ENCODE results near the gene ZC3H4.

The ZC3H4 gene

DNA sequence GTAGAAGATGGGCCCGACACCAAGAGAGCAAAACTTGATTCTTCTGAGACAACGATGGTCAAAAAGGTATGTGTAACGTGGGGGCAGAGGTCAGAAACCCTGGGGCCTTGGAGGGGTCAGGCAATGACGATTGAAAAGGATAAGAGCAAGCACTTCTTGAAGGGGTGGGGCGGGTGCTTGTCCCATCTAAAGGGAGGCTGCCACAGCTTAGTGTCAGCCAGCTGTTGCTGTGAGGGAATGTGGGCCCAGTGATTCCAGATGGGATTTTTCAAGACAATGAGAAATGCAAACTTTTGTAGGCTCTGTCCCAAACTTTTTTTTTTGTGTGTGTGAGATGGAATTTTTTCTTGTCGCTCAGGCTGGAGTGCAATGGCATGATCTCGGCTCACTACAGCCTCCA lies 41.6 kb upstream of the ZC3H4 start:
- Histone ChIP-seq H3K9me3 (ENCODE audit: insufficient read depth, low read depth, low read length) (no peaks in the 10 kb centered on the region), H3F3A (ENCODE audit: low read depth) (peaks cover 33% of the 10 kb centered on the region), H3K4me2 (ENCODE audit: low read depth, low read length, poor library complexity, severe bottlenecking) (no peak overlapping the region), H3K79me2 (ENCODE audit: insufficient read depth, low read length) (peaks cover 63% of the 10 kb centered on the region), H3K27me3 (ENCODE audit: insufficient read depth, low read length, poor library complexity, severe bottlenecking) (no peaks in the 10 kb centered on the region), H3K4me3 (ENCODE audit: low read length, poor library complexity, severe bottlenecking) (no peak overlapping the region), H4K20me1 (ENCODE audit: insufficient read depth, low read length, poor library complexity, severe bottlenecking) (peaks cover 62% of the 10 kb centered on the region), H3K9me2 (replicated peaks; ENCODE audit: low read depth, low read length) (no peaks in the 10 kb centered on the region), H3K4me1 (ENCODE audit: insufficient read depth, low read length, poor library complexity, severe bottlenecking) (peaks cover 36% of the 10 kb centered on the region), H2AFZ (ENCODE audit: low read length) (no peak overlapping the region), H3K9ac (ENCODE audit: low read depth, low read length, poor library complexity, severe bottlenecking) (no peak overlapping the region), H3K36me3 (ENCODE audit: insufficient read depth, low read length) (peaks cover 84% of the 10 kb centered on the region)
- TF ChIP-seq, protein P1, sequence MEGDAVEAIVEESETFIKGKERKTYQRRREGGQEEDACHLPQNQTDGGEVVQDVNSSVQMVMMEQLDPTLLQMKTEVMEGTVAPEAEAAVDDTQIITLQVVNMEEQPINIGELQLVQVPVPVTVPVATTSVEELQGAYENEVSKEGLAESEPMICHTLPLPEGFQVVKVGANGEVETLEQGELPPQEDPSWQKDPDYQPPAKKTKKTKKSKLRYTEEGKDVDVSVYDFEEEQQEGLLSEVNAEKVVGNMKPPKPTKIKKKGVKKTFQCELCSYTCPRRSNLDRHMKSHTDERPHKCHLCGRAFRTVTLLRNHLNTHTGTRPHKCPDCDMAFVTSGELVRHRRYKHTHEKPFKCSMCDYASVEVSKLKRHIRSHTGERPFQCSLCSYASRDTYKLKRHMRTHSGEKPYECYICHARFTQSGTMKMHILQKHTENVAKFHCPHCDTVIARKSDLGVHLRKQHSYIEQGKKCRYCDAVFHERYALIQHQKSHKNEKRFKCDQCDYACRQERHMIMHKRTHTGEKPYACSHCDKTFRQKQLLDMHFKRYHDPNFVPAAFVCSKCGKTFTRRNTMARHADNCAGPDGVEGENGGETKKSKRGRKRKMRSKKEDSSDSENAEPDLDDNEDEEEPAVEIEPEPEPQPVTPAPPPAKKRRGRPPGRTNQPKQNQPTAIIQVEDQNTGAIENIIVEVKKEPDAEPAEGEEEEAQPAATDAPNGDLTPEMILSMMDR (conservative IDR thresholded peaks at IDR 0.05; ENCODE audit: low read length): no peak
- TF ChIP-seq EZH2phosphoT487 (IDR thresholded peaks at IDR 0.05; ENCODE audit: borderline replicate concordance): no peak

DNA sequence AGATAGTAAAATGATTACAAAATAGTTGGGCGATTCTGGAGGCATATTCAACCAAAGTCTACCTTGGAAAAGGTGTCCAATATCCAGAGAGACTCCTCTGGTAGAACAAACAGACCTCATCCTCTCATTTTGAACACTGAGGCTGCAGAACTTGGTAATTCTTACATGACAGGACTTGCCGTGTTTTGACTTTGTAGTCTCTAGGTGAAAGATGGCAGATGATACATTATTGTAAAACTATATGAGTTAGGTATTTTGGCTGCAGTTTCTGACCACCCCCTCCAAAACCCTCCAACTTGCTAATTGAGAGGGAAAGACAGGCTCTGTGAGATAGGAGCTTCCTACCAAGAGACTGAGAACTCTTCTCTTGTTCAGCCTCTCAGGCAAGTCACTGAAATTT lies 39.7 kb upstream of the ZC3H4 start:
- H3K4me1 ChIP-seq (ENCODE audit: insufficient read depth, low read length, poor library complexity, severe bottlenecking): peaks cover 24% of the 10 kb centered on the region
- H3K9me2 ChIP-seq (replicated peaks; ENCODE audit: low read depth, low read length): no peaks in the 10 kb centered on the region
- H4K20me1 ChIP-seq (ENCODE audit: insufficient read depth, low read length, poor library complexity, severe bottlenecking): peaks cover 61% of the 10 kb centered on the region
- peaks cover 21% of the 10 kb centered on the region for H3F3A ChIP-seq (ENCODE audit: low read depth)
- H3K4me3 ChIP-seq (ENCODE audit: low read length, poor library complexity, severe bottlenecking): no peak overlapping the region
- H3K9me3 ChIP-seq (ENCODE audit: insufficient read depth, low read depth, low read length): no peaks in the 10 kb centered on the region
- H3K36me3 ChIP-seq (ENCODE audit: insufficient read depth, low read length): peaks cover 85% of the 10 kb centered on the region
- peaks cover 63% of the 10 kb centered on the region for H3K79me2 ChIP-seq (ENCODE audit: insufficient read depth, low read length)
- H3K4me2 ChIP-seq (ENCODE audit: low read depth, low read length, poor library complexity, severe bottlenecking): no peak overlapping the region
- no peak overlapping the region for H3K9ac ChIP-seq (ENCODE audit: low read depth, low read length, poor library complexity, severe bottlenecking)
- no peak for TF ChIP-seq EZH2phosphoT487 (IDR thresholded peaks at IDR 0.05; ENCODE audit: borderline replicate concordance)
- TF ChIP-seq, protein P1 (conservative IDR thresholded peaks at IDR 0.05; ENCODE audit: low read length): no peak
- no peaks in the 10 kb centered on the region for H3K27me3 ChIP-seq (ENCODE audit: insufficient read depth, low read length, poor library complexity, severe bottlenecking)
- H2AFZ ChIP-seq (ENCODE audit: low read length): no peak overlapping the region

DNA sequence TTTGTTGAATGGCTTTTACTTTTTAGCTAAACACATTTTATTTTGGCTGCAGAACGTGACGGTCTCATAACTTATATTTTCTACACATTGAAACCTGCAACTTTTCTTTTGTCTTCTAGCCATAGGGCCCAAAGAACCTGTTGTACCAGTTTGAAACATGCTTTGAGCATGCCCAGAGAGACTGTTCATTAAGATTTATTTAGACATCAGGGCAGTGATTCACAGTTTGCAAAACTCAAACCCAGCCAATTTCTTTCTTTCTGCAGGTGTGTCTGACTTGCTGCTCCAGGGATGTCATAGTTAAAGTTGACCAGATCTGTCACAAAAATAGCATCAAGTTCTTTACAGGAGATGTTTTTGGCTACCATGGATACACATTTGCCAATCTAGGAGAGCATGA lies 39.1 kb upstream of the ZC3H4 start:
- TF ChIP-seq, protein P1 (conservative IDR thresholded peaks at IDR 0.05; ENCODE audit: low read length): no peak
- TF ChIP-seq EZH2phosphoT487 (IDR thresholded peaks at IDR 0.05; ENCODE audit: borderline replicate concordance): no peak
- H2AFZ ChIP-seq (ENCODE audit: low read length): no peak overlapping the region
- no peaks in the 10 kb centered on the region for H3K27me3 ChIP-seq (ENCODE audit: insufficient read depth, low read length, poor library complexity, severe bottlenecking)
- H4K20me1 ChIP-seq (ENCODE audit: insufficient read depth, low read length, poor library complexity, severe bottlenecking): peaks cover 61% of the 10 kb centered on the region
- H3K9me2 ChIP-seq (replicated peaks; ENCODE audit: low read depth, low read length): no peaks in the 10 kb centered on the region
- H3F3A ChIP-seq (ENCODE audit: low read depth): peaks cover 16% of the 10 kb centered on the region
- no peaks in the 10 kb centered on the region for H3K9me3 ChIP-seq (ENCODE audit: insufficient read depth, low read depth, low read length)
- no peak overlapping the region for H3K4me2 ChIP-seq (ENCODE audit: low read depth, low read length, poor library complexity, severe bottlenecking)
- no peak overlapping the region for H3K9ac ChIP-seq (ENCODE audit: low read depth, low read length, poor library complexity, severe bottlenecking)
- H3K79me2 ChIP-seq (ENCODE audit: insufficient read depth, low read length): peaks cover 65% of the 10 kb centered on the region
- peaks cover 85% of the 10 kb centered on the region for H3K36me3 ChIP-seq (ENCODE audit: insufficient read depth, low read length)
- H3K4me1 ChIP-seq (ENCODE audit: insufficient read depth, low read length, poor library complexity, severe bottlenecking): peaks cover 18% of the 10 kb centered on the region
- H3K4me3 ChIP-seq (ENCODE audit: low read length, poor library complexity, severe bottlenecking): no peak overlapping the region

Measured in Loucy (cell line).